OCI-LY7 (cell line): ENCODE data around the gene TMEM107.

ENCODE experiments used
- EZH2phosphoT487 ChIP-seq: fragments of 200-600 bp; sonication (generic); IDR thresholded peaks from 2 replicates; pipeline ENCODE4 v1.6.1; 2018; ENCODE audit warnings: low read depth, borderline replicate concordance, mild to moderate bottlenecking, mixed run types, antibody characterized with exemption, low read length, moderate library complexity, mixed read lengths
- TF ChIP-seq, protein P1 (sequence below): fragments of 200-600 bp; sonication (generic); conservative IDR thresholded peaks from 2 replicates; pipeline ENCODE4 v1.5.1; 2014; ENCODE audit warnings: mild to moderate bottlenecking, antibody characterized with exemption, low read length, moderate library complexity, mixed read lengths

DNA sequence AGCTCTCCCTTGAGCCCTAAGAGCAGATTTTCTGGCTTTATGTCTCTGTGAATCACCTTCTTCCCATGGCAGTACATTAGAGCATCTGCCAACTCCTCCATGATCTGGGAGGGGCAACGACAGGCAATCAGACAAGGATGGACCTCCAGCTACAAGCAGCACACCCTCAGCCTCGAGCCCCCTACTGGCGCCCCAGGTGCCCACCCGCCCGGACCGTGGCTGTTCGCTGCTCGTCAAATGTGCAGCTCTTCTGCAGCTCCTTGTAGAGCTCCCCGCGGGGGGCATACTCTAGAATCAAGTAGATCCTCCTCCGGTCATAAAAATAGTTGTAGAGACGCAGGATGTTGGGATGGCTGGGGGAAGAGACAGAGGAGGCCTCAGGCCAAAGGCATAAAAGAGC, 30.4 kb upstream of the TMEM107 start:
- TF ChIP-seq, protein P1, sequence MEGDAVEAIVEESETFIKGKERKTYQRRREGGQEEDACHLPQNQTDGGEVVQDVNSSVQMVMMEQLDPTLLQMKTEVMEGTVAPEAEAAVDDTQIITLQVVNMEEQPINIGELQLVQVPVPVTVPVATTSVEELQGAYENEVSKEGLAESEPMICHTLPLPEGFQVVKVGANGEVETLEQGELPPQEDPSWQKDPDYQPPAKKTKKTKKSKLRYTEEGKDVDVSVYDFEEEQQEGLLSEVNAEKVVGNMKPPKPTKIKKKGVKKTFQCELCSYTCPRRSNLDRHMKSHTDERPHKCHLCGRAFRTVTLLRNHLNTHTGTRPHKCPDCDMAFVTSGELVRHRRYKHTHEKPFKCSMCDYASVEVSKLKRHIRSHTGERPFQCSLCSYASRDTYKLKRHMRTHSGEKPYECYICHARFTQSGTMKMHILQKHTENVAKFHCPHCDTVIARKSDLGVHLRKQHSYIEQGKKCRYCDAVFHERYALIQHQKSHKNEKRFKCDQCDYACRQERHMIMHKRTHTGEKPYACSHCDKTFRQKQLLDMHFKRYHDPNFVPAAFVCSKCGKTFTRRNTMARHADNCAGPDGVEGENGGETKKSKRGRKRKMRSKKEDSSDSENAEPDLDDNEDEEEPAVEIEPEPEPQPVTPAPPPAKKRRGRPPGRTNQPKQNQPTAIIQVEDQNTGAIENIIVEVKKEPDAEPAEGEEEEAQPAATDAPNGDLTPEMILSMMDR, result no peak
- TF ChIP-seq EZH2phosphoT487, result no peak
